Tibial nerve (tissue), 4 donors: Measurements from ENCODE around the gene CCDC85B. TPM values are rescaled to one million over a fixed set of nuclear protein-coding genes. Genes with fewer than 3 reads are reported as not detected.
A peak's percentile ranks its signal among the peaks of the same experiment; 100 is the strongest.

Experiments
- DNase-seq, 2 donors: peaks; one replicate each; pipeline ENCODE4 v3.0.0-alpha.2; 2019; ENCODE audit warnings: low spot score in 2 of 2
- H3K27ac ChIP-seq, 4 donors: fragments of 200-600 bp; sonication (generic) in 3 of 4; one replicate each; pipeline ENCODE4 v1.5.1; 2017 to 2019; ENCODE audit warnings: mild to moderate bottlenecking in 1 of 4
- H3K27me3 ChIP-seq, 2 donors: fragments of 200-600 bp; sonication (generic) in 1 of 2; one replicate each; pipeline versions ENCODE4 v1.5.1 to v1.6.0; 2017 to 2019
- H3K36me3 ChIP-seq, 3 donors: fragments of 200-600 bp; sonication (generic); one replicate each; pipeline ENCODE4 v1.5.1; 2018 to 2019
- H3K4me1 ChIP-seq, 4 donors: fragments of 200-600 bp; sonication (generic) in 3 of 4; one replicate each; pipeline ENCODE4 v1.5.1; 2017 to 2019
- H3K4me3 ChIP-seq, 4 donors: fragments of 200-600 bp; sonication (generic) in 3 of 4; one replicate each; pipeline ENCODE4 v1.5.1; 2017 to 2019; ENCODE audit warnings: mild to moderate bottlenecking in 1 of 4, moderate library complexity in 1 of 4
- H3K9me3 ChIP-seq, 4 donors: fragments of 200-600 bp; sonication (generic) in 3 of 4; one replicate each; pipeline ENCODE4 v1.5.1; 2017 to 2019
- EP300 ChIP-seq, 2 donors: sonication (generic); formaldehyde crosslinking; IDR thresholded peaks; one replicate each; pipeline ENCODE4 v1.6.1; 2017; ENCODE audit warnings: antibody characterized with exemption in 2 of 2, mild to moderate bottlenecking in 1 of 2
- POLR2A ChIP-seq, 2 donors: fragments of 450-650 bp; IDR thresholded peaks; one replicate each; pipeline ENCODE4 v1.6.1; 2017; ENCODE audit warnings: antibody characterized with exemption in 2 of 2, mild to moderate bottlenecking in 2 of 2, moderate library complexity in 2 of 2
- WGBS, 2 donors: methylation state at CpG; one replicate each; pipeline ENCODE4 v1.1.5; 2018; 5-methylcytosine and 5-hydroxymethylcytosine counted together
- total RNA-seq, 4 donors: library from RNA; depleted of rRNA; stranded (reverse); fragments of >200 nt; gene quantifications; one replicate each; pipeline ENCODE4 v1.1.0, GENCODE V29; 2016
- TF ChIP-seq, protein P1 (sequence below), 5 experiments: fragments of 200-600 bp in 3 of 5; fragments of 450-650 bp in 2 of 5; sonication (generic) in 3 of 5; IDR thresholded peaks; one replicate each; pipeline ENCODE4 v1.5.1; 2016 to 2019; ENCODE audit warnings: antibody characterized with exemption in 5 of 5, mild to moderate bottlenecking in 3 of 5, moderate library complexity in 2 of 5

Gene CCDC85B
- total RNA-seq, 4 donors from 2014 or later = 73.0 to 108 (median 89.4) TPM

DNA sequence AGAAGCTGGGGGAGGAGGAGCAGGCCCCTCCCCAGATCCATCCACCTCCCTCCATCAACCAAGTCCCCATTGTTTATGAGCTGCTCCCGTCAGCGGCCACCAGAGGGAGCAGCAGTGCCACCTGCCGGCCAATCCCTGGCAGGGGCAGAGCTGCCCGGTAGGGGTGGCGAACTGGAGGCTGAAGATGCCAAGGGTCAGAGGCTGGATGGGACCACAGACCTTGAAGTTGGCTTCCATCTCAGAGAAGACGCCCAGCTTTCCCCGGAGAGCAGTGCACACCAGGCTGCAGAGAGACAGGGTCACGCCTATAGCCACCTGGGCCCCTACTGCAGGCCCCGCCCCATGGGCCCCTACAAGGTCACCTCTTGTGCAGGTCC lies 5.8 kb upstream of the CCDC85B start:
- 10 to 24% methylated on average over 6 to 7 of the region's 9 CpGs for WGBS, 2 donors
- Histone ChIP-seq H3K27me3 (no peaks in the 10 kb centered on the region), H3K4me1 (peaks cover 0 to 36% (median 17%) of the 10 kb centered on the region in 4 donors), H3K36me3 (peaks cover 0 to 56% (median 0%) of the 10 kb centered on the region in 3 donors), H3K9me3 (no peaks in the 10 kb centered on the region), H3K4me3 (no peak overlapping the region), H3K27ac (peak overlapping the region in 3 of 4 donors; percentile 38 to 57 (median 43))
- TF ChIP-seq POLR2A (IDR thresholded peaks at IDR 0.05) (no peak), EP300 (IDR thresholded peaks at IDR 0.05) (peak in 1 of 2 donors; percentile 76)
- TF ChIP-seq, protein P1, sequence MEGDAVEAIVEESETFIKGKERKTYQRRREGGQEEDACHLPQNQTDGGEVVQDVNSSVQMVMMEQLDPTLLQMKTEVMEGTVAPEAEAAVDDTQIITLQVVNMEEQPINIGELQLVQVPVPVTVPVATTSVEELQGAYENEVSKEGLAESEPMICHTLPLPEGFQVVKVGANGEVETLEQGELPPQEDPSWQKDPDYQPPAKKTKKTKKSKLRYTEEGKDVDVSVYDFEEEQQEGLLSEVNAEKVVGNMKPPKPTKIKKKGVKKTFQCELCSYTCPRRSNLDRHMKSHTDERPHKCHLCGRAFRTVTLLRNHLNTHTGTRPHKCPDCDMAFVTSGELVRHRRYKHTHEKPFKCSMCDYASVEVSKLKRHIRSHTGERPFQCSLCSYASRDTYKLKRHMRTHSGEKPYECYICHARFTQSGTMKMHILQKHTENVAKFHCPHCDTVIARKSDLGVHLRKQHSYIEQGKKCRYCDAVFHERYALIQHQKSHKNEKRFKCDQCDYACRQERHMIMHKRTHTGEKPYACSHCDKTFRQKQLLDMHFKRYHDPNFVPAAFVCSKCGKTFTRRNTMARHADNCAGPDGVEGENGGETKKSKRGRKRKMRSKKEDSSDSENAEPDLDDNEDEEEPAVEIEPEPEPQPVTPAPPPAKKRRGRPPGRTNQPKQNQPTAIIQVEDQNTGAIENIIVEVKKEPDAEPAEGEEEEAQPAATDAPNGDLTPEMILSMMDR (IDR thresholded peaks at IDR 0.05) = peak; percentile 97 to 99 (median 99)
- DNase-seq = peak; percentile 58 to 63

DNA sequence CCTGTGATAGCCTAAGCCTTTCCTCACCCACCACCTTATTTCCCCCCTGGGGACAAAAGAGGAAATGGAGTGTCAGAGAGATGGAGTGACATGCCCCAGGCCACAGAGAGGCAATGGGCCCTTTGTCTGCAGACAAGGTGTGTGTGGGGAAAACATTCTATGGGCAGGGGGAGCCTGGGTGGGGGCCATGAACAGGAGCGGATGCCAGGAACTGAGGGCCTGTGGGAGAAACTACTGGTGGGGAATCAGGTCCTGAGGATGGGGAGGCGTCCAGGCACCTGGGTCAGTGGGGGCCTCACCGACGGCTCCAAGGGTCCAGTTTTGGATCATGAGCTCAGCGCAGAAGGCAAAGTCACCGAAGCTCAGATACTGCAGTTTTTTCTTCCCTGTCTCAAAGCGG lies 5.2 kb upstream of the CCDC85B start:
- Histone ChIP-seq H3K27me3 (no peaks in the 10 kb centered on the region), H3K9me3 (no peaks in the 10 kb centered on the region), H3K36me3 (peaks cover 0 to 56% (median 0%) of the 10 kb centered on the region in 3 donors), H3K4me1 (peaks cover 0 to 42% (median 23%) of the 10 kb centered on the region in 4 donors), H3K4me3 (no peak overlapping the region), H3K27ac (peak overlapping the region in 2 of 4 donors; percentile 43 to 57)
- WGBS, 2 donors = 86 to 88% methylated on average over 7 of the region's 7 CpGs
- no peak for DNase-seq
- no peak for TF ChIP-seq EP300 (IDR thresholded peaks at IDR 0.05)
- no peak for TF ChIP-seq POLR2A (IDR thresholded peaks at IDR 0.05)
- TF ChIP-seq, protein P1 (IDR thresholded peaks at IDR 0.05) = no peak

DNA sequence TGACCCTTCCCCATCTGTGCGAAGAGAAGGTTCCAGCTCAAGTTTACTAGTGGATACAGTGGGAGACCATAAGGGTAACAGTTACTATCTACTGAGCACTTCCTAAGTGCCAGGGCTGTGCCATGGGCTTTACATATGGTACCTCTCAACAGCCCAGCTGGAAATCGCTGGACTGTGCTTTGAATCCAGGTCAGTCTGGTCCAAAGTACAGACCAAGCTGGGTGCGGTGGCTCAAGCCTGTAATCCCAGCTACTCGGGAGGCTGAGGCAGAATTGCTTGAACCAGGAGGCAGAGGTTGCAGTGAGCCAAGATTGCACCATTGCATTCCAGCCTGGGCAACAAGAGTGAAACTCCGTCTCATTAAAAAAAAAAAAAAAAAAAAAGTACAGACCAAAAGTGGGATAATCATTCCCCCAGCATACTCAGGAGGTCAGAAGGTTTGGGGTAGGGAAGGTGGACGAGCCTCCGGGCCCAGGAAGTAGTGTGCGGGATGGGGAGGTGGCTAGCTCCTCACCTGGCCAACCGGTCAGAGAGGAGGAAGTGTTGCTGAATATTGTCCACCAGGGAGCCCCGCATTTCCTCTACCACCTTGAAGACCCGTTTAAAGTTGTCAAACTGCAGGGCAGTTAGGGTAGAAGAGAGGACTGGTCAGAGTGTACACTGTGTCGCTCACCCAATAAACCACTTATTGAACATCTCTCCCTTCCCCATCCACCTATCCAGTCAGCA lies 4.5 kb upstream of the CCDC85B start:
- no peaks in the 10 kb centered on the region for H3K27me3 ChIP-seq
- DNase-seq = no peak
- peaks cover 0 to 44% (median 23%) of the 10 kb centered on the region in 4 donors for H3K4me1 ChIP-seq
- WGBS, 2 donors = 89 to 92% methylated on average over 11 to 12 of the region's 12 CpGs
- H3K27ac ChIP-seq = no peak overlapping the region
- no peak overlapping the region for H3K4me3 ChIP-seq
- peaks cover 0 to 56% (median 0%) of the 10 kb centered on the region in 3 donors for H3K36me3 ChIP-seq
- TF ChIP-seq POLR2A (IDR thresholded peaks at IDR 0.05) = no peak
- TF ChIP-seq EP300 (IDR thresholded peaks at IDR 0.05) = no peak
- TF ChIP-seq, protein P1 (IDR thresholded peaks at IDR 0.05) = no peak
- no peaks in the 10 kb centered on the region for H3K9me3 ChIP-seq

DNA sequence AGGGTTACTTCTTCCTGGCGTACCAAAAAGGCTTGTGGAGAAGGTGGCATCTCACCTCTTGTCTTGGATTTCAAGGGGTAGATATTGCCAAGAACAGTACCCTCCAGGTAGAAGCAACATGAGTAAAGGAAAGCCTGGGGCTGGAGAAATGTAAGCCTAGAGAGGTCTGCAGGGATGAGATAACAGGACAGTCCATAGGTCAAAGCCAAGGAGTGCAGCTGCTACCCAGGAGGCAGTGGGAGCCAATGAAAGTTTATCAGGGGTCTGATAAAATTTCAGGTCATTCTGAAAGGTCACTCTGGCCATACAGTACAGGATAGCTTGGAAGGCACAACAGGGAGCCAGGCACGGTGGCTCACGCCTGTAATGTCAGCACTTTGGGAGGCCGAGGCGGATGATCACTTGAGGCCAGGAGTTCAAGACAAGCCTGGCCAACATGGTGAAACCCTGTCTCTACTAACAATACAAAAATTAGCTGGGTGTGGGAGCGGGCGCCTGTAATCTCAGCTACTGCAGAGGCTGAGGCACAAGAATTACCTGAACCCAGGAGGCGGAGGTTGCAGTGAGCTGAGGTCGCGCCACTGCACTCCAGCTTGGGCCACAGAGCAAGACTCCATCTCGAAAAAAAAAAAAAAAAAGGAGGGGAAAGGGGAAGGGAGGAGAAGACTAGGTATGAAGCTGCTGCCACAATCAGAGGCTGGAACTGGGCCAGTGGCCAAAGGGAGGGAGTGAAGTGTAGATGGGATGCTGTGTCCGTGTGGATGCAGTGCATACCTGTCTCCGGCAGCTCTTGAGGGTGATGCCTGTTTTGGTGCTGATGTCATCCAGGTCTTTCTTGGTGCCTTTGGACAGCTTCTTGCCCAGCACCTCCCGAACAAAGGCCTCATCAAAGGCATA lies 3.4 kb upstream of the CCDC85B start:
- Histone ChIP-seq H3K27me3 (no peaks in the 10 kb centered on the region), H3K4me3 (peak overlapping the region in 2 of 4 donors; percentile 67 to 93), H3K27ac (peak overlapping the region in 3 of 4 donors; percentile 92 to 99 (median 98)), H3K9me3 (no peaks in the 10 kb centered on the region), H3K4me1 (peaks cover 0 to 55% (median 32%) of the 10 kb centered on the region in 4 donors), H3K36me3 (peaks cover 0 to 49% (median 0%) of the 10 kb centered on the region in 3 donors)
- 76 to 77% methylated on average over 14 of the region's 14 CpGs for WGBS, 2 donors
- TF ChIP-seq EP300 (IDR thresholded peaks at IDR 0.05) = no peak
- TF ChIP-seq, protein P1 (IDR thresholded peaks at IDR 0.05) = no peak
- TF ChIP-seq POLR2A (IDR thresholded peaks at IDR 0.05) = no peak
- DNase-seq = no peak
